GM19025 (cell line): ENCODE measurements around the gene IGF1R.

Source experiments
- ATAC-seq: cut with Tn5 transposase; IDR thresholded peaks from one replicate; pipeline ENCODE4 v1.9.1; 2021; ENCODE audit warnings: mild to moderate bottlenecking, low read depth, moderate library complexity; ENCODE audit not compliant: unreplicated experiment

Gene IGF1R

DNA sequence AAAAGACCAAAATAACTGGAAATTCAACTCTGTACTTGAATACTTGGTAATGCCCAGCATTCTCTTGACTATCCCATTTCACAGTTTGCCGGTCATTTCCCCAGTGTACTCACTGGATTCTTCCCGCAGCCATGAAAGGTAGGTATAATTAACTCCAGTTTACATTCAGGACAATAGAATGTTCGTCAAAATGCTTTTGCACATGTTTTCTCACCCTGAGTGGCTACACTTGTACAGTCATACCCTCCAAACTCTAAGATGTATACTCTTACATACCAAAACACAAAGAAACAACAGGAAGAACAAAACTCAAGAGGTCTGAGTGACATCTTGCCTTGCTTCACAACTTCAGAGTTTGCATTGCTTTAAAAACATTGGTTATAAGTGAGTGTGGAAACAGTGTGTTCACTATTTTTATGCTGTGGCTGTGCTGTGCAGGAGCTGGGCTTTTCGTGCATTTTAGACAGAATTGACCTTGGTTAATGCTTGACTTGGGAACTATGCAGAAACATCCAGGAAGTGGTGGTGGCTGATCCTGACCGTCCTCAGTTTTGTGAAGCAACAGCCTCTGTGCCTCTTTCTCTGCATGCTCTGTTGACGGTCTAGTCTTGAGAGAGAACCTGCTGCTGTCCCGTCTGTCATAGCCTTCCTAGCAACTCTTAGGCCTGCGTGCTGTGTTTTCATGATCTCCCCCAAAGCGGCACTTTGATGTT lies 90.5 kb downstream of the IGF1R start:
- ATAC-seq = no peak

- no peak for ATAC-seq
Observed at GRCh38 chr15:98740295-98740694, 92.0 kb downstream of the IGF1R start.

GRCh38 chr15:98740963-98741362 lies 92.6 kb downstream of the IGF1R start:
- no peak for ATAC-seq

- ATAC-seq = no peak
Observed at GRCh38 chr15:98743177-98743576, 94.8 kb downstream of the IGF1R start.

- ATAC-seq = no peak
Observed at GRCh38 chr15:98744506-98744905, 96.2 kb downstream of the IGF1R start.

DNA sequence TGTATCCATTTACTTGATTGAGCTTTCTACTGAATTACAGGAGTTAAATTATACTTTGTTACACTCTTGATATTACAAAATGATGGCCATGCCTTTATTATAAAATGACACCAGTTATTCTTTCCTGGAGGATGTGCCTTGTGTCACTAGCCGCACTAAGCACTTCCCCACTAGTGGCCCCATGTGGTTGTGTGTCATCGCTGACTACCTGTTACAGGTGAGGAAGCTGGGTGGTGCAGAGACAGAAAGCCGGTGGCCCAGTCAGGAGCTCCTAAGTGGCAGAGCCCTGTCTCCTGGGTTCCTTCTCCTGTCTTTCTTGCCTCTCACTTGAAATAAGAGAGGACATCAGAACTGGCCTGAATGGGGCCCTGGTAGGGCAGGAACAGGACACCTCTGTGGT lies 96.8 kb downstream of the IGF1R start:
- ATAC-seq = no peak

GRCh38 chr15:98745650-98746374 lies 97.5 kb downstream of the IGF1R start:
- ATAC-seq = no peak

GRCh38 chr15:98746375-98747155 lies 98.2 kb downstream of the IGF1R start:
- no peak for ATAC-seq

- no peak for ATAC-seq
Observed at GRCh38 chr15:98751767-98752166, 103.4 kb downstream of the IGF1R start.

DNA sequence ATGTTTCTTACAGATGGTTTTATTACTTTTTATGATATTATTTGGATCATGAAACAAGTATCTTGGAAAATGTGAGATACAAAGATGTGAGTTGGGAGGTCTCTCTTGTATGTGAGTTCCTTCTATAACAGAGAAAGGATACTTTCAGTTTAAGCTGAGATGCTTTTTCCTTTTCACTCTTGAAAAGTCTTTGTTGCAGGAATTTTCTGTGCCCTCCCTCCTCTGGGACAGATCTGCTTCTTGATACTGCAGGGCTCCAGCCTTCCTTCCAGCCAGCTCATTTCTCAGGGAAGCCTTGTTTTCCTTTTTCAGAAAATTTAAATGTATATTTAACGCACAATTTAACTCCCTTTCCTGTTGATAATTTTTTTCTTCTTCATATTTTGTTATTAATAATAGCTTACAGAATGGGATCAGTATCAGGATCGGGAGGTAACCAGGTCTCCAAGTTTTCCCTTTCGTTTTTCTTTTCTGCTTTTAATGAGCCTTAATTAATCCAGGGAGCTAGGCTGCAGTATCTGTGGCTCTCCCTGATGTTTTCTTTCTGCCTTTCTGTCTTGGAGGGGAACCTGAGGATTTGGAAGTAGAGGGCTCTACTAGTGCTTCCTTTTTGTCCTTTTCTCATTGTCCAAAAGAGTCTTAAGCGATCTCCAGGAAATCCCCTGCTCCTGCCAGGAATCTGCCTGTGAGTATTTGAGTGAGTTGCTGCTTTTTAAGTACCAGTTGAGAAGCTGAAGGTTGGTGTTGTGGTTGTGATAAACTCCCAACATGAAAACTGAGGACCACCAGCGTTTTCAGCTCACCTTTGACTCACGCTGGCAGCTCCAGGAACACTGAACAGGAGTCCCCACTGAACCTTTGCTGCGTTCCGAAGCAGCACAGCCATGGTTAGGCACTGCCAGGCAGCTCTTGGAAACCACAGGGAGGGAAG lies 105.7 kb downstream of the IGF1R start:
- ATAC-seq = no peak

DNA sequence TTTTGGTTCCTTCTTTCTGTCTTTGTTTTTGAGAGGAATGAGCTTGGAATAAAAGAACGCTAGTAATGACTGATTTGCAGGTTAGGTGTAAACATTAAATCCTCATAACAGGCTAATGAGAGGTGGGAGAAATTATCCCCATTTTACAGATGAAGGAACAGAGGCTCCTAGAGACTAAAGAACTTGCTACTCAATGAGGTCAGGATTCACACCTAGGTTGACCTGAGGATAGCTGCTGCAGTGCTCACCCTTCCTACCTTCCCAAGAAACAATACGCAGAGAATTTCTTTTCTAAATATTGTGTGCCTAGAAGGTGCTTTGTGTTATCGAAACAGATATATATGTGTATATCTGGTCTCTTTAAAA lies 106.3 kb downstream of the IGF1R start:
- ATAC-seq = no peak

GRCh38 chr15:98755138-98755537 lies 106.8 kb downstream of the IGF1R start:
- ATAC-seq = no peak

DNA sequence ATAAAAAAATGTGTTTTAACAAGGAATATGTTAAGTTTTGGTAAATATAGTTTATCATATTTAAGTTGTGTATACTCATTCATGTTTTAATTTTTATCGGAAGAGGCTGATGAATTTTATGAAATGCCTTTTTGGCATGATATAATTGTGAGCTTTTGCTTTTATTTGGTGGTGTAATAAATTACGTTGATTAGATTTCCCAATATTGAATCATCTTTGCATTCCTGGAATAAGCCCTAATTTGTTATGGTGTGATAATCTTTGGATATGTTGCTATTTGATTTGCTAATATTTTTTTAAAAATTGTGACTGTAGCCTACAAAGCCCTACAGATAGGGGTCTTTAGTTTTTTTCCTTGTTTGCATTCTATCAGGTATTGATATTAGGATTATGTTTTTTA lies 107.4 kb downstream of the IGF1R start:
- ATAC-seq = no peak

DNA sequence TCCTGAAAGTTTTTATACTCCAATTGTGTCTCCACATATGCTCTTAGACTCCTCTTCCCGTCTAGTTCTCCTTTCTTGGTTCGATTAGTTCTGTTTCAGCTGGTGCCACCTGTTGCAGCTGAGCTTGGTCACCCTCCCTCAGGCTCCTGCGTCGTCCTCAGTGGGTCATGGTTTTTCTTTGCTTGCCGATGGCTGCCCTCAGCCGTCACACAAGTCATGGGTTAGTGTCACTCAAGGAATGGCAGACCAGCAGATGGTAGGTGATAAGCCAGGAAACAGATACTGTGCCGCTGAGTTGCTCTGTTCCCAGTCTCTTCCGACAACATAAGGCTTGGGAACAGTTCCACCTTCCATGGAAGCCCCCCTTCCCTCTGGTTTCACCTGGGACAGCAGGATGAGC lies 109.9 kb downstream of the IGF1R start:
- ATAC-seq = no peak

GRCh38 chr15:98759277-98759676 lies 110.9 kb downstream of the IGF1R start:
- no peak for ATAC-seq

- no peak for ATAC-seq
Observed at GRCh38 chr15:98760112-98760826, 111.9 kb downstream of the IGF1R start.

DNA sequence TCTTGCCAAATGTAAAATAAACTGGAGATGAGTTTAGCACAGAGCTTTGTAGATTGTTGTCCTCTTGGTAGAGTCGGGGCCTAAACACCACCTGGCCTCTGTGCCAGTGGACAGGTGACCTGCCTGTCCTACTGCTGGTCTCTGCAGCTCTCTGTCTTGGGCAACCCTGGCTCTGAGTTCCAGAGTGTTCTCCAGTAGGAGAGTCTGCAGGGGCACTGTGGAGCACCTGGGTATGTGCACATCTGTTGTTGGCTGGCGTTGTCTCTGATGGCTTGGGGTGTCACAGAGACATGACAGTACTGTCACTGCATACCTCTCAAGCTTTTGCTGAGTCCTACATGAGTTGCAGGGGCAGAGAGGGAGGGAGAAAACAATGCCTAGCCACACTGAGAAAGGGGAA lies 112.6 kb downstream of the IGF1R start:
- no peak for ATAC-seq

GRCh38 chr15:98763179-98763578 lies 114.8 kb downstream of the IGF1R start:
- ATAC-seq = no peak

- no peak for ATAC-seq
Observed at GRCh38 chr15:98764291-98764690, 116.0 kb downstream of the IGF1R start.

- no peak for ATAC-seq
Observed at GRCh38 chr15:98765610-98766009, 117.3 kb downstream of the IGF1R start.
